ENCODE results near the gene CFAP77.

CFAP77 gene

DNA sequence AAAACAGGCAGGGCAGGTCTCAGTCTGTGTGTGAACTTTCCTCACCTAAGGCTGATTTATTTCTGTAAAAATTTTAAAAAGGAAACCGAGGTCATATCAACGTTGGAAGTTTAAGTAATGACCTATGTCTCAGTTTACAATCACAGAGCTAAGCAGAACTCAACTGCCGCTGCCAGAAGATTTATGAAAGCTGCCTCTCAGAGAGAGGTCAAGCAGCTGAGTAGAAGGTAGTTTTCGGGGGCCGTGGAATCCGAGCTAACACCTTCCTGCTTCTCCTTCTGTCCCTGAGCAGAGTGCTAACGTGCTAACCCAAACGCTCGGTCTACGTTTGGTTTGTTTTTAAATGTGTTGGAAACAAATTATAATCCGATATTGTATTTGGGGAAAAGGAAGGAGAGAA is 14.5 kb upstream of the CFAP77 start:
- no peak overlapping the region for H3K4me3 ChIP-seq (ENCODE audit: insufficient read depth in 1 of 2, low read depth in 1 of 2, low read length in 2 of 2)
- WGBS: 88% methylated on average over 10 of the region's 11 CpGs

DNA sequence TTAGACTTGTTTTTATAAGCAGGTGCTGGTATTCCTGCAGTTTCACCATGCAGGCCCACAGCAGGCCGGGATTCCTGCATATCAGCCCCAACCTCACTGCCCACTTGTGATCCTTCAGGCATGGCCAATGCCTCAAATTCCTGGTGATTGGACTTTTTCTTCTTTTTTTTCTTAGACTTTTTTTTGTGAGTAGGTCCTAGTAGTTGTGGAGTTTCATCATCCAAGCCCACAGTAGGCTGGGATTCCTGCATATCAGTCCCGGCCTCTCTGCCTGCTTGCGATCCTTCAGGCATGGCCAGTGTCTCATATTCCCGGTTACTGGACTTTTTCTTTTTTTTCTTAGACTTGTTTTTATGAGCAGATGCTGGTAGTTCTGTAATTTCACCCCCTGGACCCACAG is 8.2 kb upstream of the CFAP77 start:
- Histone ChIP-seq H3K4ac (ENCODE audit: low read depth in 1 of 2, low read length in 2 of 2) (no peak overlapping the region), H2BK12ac (ENCODE audit: low read length in 2 of 2) (no peak overlapping the region), H3K27ac (ENCODE audit: low read length, poor library complexity, severe bottlenecking) (peak overlapping the region; percentile 27), H2AFZ (ENCODE audit: low read depth, low read length) (no peak overlapping the region), H2BK120ac (ENCODE audit: low read depth, low read length) (no peak overlapping the region), H3K27me3 (ENCODE audit: control insufficient read depth in 1 of 2, insufficient read depth in 1 of 2, low read length in 2 of 2) (no peaks in the 10 kb centered on the region), H3K9ac (ENCODE audit: low read length) (no peak overlapping the region), H4K91ac (ENCODE audit: low read length) (no peak overlapping the region), H2BK15ac (ENCODE audit: low read depth, poor library complexity, severe bottlenecking) (no peak overlapping the region), H3K4me3 (ENCODE audit: insufficient read depth in 1 of 2, low read depth in 1 of 2, low read length in 2 of 2) (no peak overlapping the region), H3K9me3 (ENCODE audit: control insufficient read depth, low read length) (no peaks in the 10 kb centered on the region), H3K79me1 (replicated peaks; ENCODE audit: low read length, poor library complexity, severe bottlenecking) (peaks cover 22% of the 10 kb centered on the region), H2AK5ac (ENCODE audit: low read length, severe bottlenecking) (no peak overlapping the region), H3K23ac (ENCODE audit: low read length in 2 of 2) (no peak overlapping the region), H3K14ac (ENCODE audit: low read length in 2 of 2) (no peak overlapping the region), H2BK5ac (ENCODE audit: low read depth, low read length, poor library complexity, severe bottlenecking) (peak overlapping the region; percentile 22), H3K18ac (ENCODE audit: low read depth in 1 of 2, low read length in 2 of 2) (no peak overlapping the region), H3K4me2 (ENCODE audit: low read length, poor library complexity, severe bottlenecking) (no peak overlapping the region), H4K8ac (ENCODE audit: low read length) (no peak overlapping the region), H3K36me3 (ENCODE audit: control insufficient read depth in 1 of 2, insufficient read depth in 2 of 2, low read depth in 1 of 2, low read length in 2 of 2) (peaks cover 15 to 52% of the 10 kb centered on the region in 2 experiments), H3K4me1 (ENCODE audit: control insufficient read depth, insufficient read depth, low read depth, low read length) (peaks cover 6% of the 10 kb centered on the region)
- 98% methylated on average over 4 of the region's 4 CpGs for WGBS
- no peak for DNase-seq

More for the DNA sequence above, 14.5 kb upstream of the CFAP77 start:
- Histone ChIP-seq H3K27me3 (ENCODE audit: control insufficient read depth in 1 of 2, insufficient read depth in 1 of 2, low read length in 2 of 2) (no peaks in the 10 kb centered on the region), H2BK120ac (ENCODE audit: low read depth, low read length) (no peak overlapping the region), H3K14ac (ENCODE audit: low read length in 2 of 2) (no peak overlapping the region), H4K91ac (ENCODE audit: low read length) (no peak overlapping the region), H3K9me3 (ENCODE audit: control insufficient read depth, low read length) (no peaks in the 10 kb centered on the region), H3K27ac (ENCODE audit: low read length, poor library complexity, severe bottlenecking) (no peak overlapping the region), H3K9ac (ENCODE audit: low read length) (no peak overlapping the region), H2AFZ (ENCODE audit: low read depth, low read length) (no peak overlapping the region), H2BK15ac (ENCODE audit: low read depth, poor library complexity, severe bottlenecking) (no peak overlapping the region), H3K79me1 (replicated peaks; ENCODE audit: low read length, poor library complexity, severe bottlenecking) (peaks cover 5% of the 10 kb centered on the region), H3K4me1 (ENCODE audit: control insufficient read depth, insufficient read depth, low read depth, low read length) (no peaks in the 10 kb centered on the region), H3K4me2 (ENCODE audit: low read length, poor library complexity, severe bottlenecking) (no peak overlapping the region), H4K8ac (ENCODE audit: low read length) (no peak overlapping the region), H2BK12ac (ENCODE audit: low read length in 2 of 2) (no peak overlapping the region), H3K36me3 (ENCODE audit: control insufficient read depth in 1 of 2, insufficient read depth in 2 of 2, low read depth in 1 of 2, low read length in 2 of 2) (peaks cover 58 to 82% of the 10 kb centered on the region in 2 experiments), H3K4ac (ENCODE audit: low read depth in 1 of 2, low read length in 2 of 2) (no peak overlapping the region), H3K18ac (ENCODE audit: low read depth in 1 of 2, low read length in 2 of 2) (no peak overlapping the region), H2AK5ac (ENCODE audit: low read length, severe bottlenecking) (no peak overlapping the region), H3K23ac (ENCODE audit: low read length in 2 of 2) (no peak overlapping the region), H2BK5ac (ENCODE audit: low read depth, low read length, poor library complexity, severe bottlenecking) (no peak overlapping the region)
- DNase-seq: no peak

DNA sequence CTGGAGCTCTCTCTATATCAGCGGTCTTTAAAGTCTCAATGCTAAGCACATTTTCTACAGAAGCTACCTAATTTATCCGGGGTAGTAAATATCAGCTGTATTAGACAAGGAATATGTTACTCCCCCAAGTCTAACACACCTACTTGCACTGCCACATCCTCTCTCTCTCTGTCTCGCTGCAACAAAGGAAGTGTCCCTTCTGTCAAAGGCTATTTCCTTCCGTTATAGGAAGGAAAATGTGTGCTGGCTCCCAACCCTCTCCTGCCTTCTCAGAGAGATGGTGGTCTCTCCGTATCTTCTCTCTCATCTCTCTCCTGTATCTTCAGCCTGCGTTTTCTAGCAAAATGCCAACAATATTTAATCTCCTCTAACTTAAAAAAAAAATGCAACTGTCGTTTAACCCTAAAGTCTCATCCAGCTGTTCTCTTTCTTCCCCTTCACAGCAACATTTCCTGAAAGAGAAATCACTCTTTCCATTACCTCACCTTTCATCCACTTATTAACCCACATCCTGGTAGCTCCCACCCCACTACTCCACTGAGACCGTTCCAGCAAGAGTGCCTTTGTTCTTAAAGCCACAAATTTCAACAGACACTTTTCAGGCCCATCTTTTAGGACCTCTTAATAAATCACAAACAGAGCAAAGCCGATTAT is 5.7 kb upstream of the CFAP77 start:
- no peak overlapping the region for H2BK120ac ChIP-seq (ENCODE audit: low read depth, low read length)
- H3K9me3 ChIP-seq (ENCODE audit: control insufficient read depth, low read length): no peaks in the 10 kb centered on the region
- H4K91ac ChIP-seq (ENCODE audit: low read length): no peak overlapping the region
- H3K4me3 ChIP-seq (ENCODE audit: insufficient read depth in 1 of 2, low read depth in 1 of 2, low read length in 2 of 2): no peak overlapping the region
- no peak overlapping the region for H3K18ac ChIP-seq (ENCODE audit: low read depth in 1 of 2, low read length in 2 of 2)
- H3K23ac ChIP-seq (ENCODE audit: low read length in 2 of 2): no peak overlapping the region
- peak overlapping the region; percentile 11 for H3K9ac ChIP-seq (ENCODE audit: low read length)
- no peak overlapping the region for H3K27ac ChIP-seq (ENCODE audit: low read length, poor library complexity, severe bottlenecking)
- no peak overlapping the region for H3K14ac ChIP-seq (ENCODE audit: low read length in 2 of 2)
- peak; percentile 26 for DNase-seq
- no peak overlapping the region for H4K8ac ChIP-seq (ENCODE audit: low read length)
- no peak overlapping the region for H3K4ac ChIP-seq (ENCODE audit: low read depth in 1 of 2, low read length in 2 of 2)
- H3K79me1 ChIP-seq (replicated peaks; ENCODE audit: low read length, poor library complexity, severe bottlenecking): peaks cover 20% of the 10 kb centered on the region
- H2AK5ac ChIP-seq (ENCODE audit: low read length, severe bottlenecking): no peak overlapping the region
- H3K36me3 ChIP-seq (ENCODE audit: control insufficient read depth in 1 of 2, insufficient read depth in 2 of 2, low read depth in 1 of 2, low read length in 2 of 2): peaks cover 0 to 30% of the 10 kb centered on the region in 2 experiments
- no peak overlapping the region for H2BK5ac ChIP-seq (ENCODE audit: low read depth, low read length, poor library complexity, severe bottlenecking)
- no peak overlapping the region for H2BK15ac ChIP-seq (ENCODE audit: low read depth, poor library complexity, severe bottlenecking)
- no peak overlapping the region for H3K4me2 ChIP-seq (ENCODE audit: low read length, poor library complexity, severe bottlenecking)
- H3K27me3 ChIP-seq (ENCODE audit: control insufficient read depth in 1 of 2, insufficient read depth in 1 of 2, low read length in 2 of 2): peaks cover 4% of the 10 kb centered on the region in 2 experiments
- H2BK12ac ChIP-seq (ENCODE audit: low read length in 2 of 2): no peak overlapping the region
- H3K4me1 ChIP-seq (ENCODE audit: control insufficient read depth, insufficient read depth, low read depth, low read length): peaks cover 7% of the 10 kb centered on the region
- H2AFZ ChIP-seq (ENCODE audit: low read depth, low read length): no peak overlapping the region
- 86% methylated on average over 9 of the region's 9 CpGs for WGBS

DNA sequence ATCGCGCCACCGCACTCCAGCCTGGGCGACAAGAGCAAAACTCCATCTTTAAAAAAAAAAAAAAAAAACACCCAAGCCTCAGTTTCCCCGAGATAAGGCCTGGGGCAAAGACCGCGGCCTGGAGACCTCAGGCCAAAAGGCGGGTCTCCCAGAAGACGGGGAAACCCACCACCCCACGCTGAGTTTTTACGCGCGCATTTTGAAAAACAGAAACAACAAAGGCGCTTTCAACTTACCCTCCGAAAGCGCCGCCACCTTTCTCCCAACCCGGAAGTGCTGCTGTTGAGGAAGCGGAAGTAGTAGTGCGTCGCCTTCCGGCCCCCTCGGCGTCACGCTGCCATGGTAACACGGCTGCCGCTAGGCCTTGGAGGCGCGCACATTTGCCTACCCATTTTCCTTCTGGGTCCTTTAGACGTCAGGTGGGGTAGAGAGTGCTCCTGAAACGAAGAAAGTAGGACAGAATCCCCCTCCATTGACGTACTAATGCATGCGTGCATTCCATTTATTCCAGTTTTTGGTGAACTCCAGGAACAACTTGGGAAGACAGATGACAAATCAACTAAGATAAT is 3.4 kb upstream of the CFAP77 start, which contains the start of gene TTF1:
Gene TTF1 (minus strand): TSS at position 287 of the 569 bp plus-strand sequence. CDS start 4,019 bp downstream, outside the sequence.
- peak within 1 kb of the TSS; percentile 88 for H3K9ac ChIP-seq (ENCODE audit: low read length)
- H3K27ac ChIP-seq (ENCODE audit: low read length, poor library complexity, severe bottlenecking): no peak within 1 kb of the TSS
- H3K23ac ChIP-seq (ENCODE audit: low read length in 2 of 2): no peak within 1 kb of the TSS
- no peak within 1 kb of the TSS for H2BK5ac ChIP-seq (ENCODE audit: low read depth, low read length, poor library complexity, severe bottlenecking)
- H3K4me2 ChIP-seq (ENCODE audit: low read length, poor library complexity, severe bottlenecking): peak within 1 kb of the TSS; percentile 99
- H3K27me3 ChIP-seq (ENCODE audit: control insufficient read depth in 1 of 2, insufficient read depth in 1 of 2, low read length in 2 of 2): peaks cover 20 to 24% of the 10 kb centered on the region in 2 experiments
- H4K91ac ChIP-seq (ENCODE audit: low read length): no peak within 1 kb of the TSS
- peak; percentile 93 for DNase-seq
- no peak within 1 kb of the TSS for H2BK15ac ChIP-seq (ENCODE audit: low read depth, poor library complexity, severe bottlenecking)
- H3K9me3 ChIP-seq (ENCODE audit: control insufficient read depth, low read length): no peaks in the 10 kb centered on the region
- no peak within 1 kb of the TSS for H3K4ac ChIP-seq (ENCODE audit: low read depth in 1 of 2, low read length in 2 of 2)
- no peak within 1 kb of the TSS for H3K18ac ChIP-seq (ENCODE audit: low read depth in 1 of 2, low read length in 2 of 2)
- peaks cover 16% of the 10 kb centered on the region for H3K79me1 ChIP-seq (replicated peaks; ENCODE audit: low read length, poor library complexity, severe bottlenecking)
- H2BK120ac ChIP-seq (ENCODE audit: low read depth, low read length): no peak within 1 kb of the TSS
- H3K36me3 ChIP-seq (ENCODE audit: control insufficient read depth in 1 of 2, insufficient read depth in 2 of 2, low read depth in 1 of 2, low read length in 2 of 2): peaks cover 0 to 17% of the 10 kb centered on the region in 2 experiments
- no peak within 1 kb of the TSS for H2BK12ac ChIP-seq (ENCODE audit: low read length in 2 of 2)
- peak within 1 kb of the TSS; percentile 98 for H4K8ac ChIP-seq (ENCODE audit: low read length)
- peak within 1 kb of the TSS; percentile 70 to 94 for H3K4me3 ChIP-seq (ENCODE audit: insufficient read depth in 1 of 2, low read depth in 1 of 2, low read length in 2 of 2)
- 3% methylated on average over 28 of the region's 33 CpGs for WGBS
- peaks cover 20% of the 10 kb centered on the region for H3K4me1 ChIP-seq (ENCODE audit: control insufficient read depth, insufficient read depth, low read depth, low read length)
- peak within 1 kb of the TSS; percentile 30 for H2AFZ ChIP-seq (ENCODE audit: low read depth, low read length)
- no peak within 1 kb of the TSS for H2AK5ac ChIP-seq (ENCODE audit: low read length, severe bottlenecking)
- no peak within 1 kb of the TSS for H3K14ac ChIP-seq (ENCODE audit: low read length in 2 of 2)
